Testis (tissue), 2 donors: Measurements from ENCODE around the gene CD300LD.

ENCODE experiments used
- CTCF ChIP-seq, 3 experiments: fragments of 450-650 bp in 2 of 3; fragments of 200-600 bp in 1 of 3; sonication (generic) in 1 of 3; IDR thresholded peaks; one replicate each; pipeline ENCODE4 v1.5.1; 2016 to 2019; ENCODE audit warnings: antibody characterized with exemption in 3 of 3, mild to moderate bottlenecking in 2 of 3, moderate library complexity in 1 of 3
- POLR2A ChIP-seq: fragments of 450-650 bp; IDR thresholded peaks from one replicate; pipeline ENCODE4 v1.6.1; 2017; ENCODE audit warnings: antibody characterized with exemption, mild to moderate bottlenecking, moderate library complexity

- TF ChIP-seq CTCF (IDR thresholded peaks at IDR 0.05) (no peak), POLR2A (no peak)
Observed at GRCh38 chr17:74603037-74603635, 11.1 kb upstream of the CD300LD start.
